Amniotic epithelial cell (primary cell): ENCODE data around the gene PMM1.
A peak's percentile ranks its signal among the peaks of the same experiment; 100 is the strongest.
"Not testable (repeated sequence)": the region's sequence is repeated elsewhere in the genome, so short reads cannot be mapped to it uniquely, and the experiment has no call there.

Source experiments
- DNase-seq: peaks from one replicate; pipeline ENCODE4 v3.0.0-alpha.2; 2010; ENCODE audit warnings: low read depth

The PMM1 gene

DNA sequence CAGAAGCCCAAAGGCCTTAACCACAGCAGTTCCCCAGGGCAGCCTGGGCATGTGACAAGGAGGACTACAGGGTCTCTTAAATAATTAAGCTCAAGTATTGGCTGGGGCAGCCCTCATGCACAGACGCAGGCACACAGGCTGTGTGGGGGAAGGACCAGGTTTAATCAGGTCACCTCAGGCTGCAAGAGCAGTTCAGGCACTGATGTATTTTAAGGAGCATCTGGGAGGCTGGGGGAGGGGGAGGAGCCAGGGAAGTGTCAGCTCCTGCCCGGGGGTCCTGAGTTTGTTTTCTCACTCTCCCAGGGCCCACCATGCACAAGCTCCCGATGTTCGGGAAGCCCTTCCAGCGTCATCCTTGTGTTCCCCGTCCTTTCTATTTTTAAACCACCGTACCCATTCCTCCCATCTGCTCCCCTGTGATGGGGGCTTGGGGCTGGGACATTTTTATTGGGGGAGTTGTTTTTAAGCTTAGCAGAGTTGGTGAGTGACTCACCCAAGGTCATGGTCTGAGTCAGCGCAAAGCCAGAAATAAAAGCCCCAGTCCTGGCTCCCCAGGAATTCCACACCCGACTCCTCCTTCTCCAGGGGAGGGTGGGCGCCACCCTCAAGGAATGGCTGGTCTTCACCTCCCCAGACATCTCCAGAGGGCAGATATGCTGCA is 26.5 kb downstream of the PMM1 start:
- DNase-seq: peak; percentile 84

DNA sequence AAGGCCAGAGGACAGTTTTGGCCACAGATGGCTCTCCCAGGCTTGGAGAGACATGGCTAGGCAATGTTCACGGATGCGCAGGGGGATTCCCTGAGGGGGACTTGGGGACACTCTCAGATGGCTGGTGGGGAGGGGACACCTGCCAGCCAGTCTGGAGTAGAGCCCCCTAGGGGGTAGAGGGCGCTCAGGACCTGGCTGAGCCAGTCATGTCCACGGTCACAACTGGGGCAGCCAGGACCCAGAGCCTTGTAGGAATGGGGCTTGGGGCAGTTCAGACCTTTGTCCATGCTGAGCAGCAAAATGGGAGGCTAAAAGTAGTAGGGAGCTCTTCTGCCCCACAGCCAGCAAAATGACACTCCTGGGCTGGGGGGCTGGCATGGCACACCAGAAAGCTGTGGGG is 27.2 kb downstream of the PMM1 start:
- DNase-seq: no peak

DNA sequence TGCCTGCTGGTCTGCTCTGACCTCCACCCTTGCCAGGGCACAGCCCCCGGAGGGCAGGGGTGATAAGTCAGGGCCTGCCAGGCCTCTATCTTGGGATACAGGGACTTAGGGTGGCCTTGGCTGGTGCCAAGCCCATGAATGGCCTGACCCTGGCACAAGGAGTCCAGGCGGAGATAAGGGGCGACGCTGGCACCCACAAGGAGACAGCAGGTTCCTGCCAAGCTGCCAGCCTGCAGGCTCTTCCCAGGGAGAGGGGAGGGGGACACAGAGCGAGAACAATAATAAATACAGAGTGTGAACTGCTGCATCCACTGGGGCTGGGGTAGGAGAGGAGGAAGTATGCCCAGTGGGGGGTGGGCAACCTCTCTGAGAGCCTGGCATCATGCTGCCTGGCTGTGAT is 27.9 kb downstream of the PMM1 start:
- DNase-seq: no peak

DNA sequence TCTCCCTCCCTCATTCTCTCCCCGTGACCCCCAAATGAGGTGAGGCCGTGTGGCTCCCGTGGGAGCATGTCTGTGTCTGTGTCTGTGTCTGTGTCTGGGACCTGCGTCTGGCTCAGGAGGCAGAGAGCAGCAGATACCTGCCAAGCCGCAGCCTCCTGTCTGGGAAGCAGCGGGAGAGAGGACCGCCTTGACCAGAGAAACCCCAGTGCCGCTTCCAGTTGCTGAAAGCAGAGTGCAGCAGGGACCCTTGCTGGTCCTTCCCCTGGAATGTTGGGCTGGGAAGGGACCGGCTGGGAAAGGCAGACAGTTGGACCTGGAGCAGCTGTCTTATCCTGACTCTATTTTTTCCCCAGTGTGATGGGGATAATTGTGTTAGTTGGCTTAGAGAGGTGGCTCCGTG is 28.3 kb downstream of the PMM1 start:
- no peak for DNase-seq

DNA sequence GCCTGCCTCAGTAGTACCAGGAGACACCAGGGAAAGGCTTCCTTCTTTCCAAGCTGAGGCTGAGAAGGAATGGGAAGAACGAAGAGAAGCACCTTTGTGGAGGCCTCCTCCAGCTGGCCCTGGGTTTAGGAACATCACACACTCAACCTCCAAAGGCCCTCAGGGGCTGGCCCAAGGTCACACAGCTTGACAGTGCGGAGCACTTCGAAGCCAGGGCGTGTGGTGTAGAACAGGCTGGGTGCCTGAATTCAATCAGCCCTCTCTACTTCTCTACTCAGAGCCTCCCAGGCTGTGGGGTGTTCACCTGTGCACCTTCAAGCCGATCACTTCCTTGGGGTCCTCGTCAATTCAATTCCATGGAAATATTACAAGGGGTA is 29.6 kb downstream of the PMM1 start:
- DNase-seq: no peak

DNA sequence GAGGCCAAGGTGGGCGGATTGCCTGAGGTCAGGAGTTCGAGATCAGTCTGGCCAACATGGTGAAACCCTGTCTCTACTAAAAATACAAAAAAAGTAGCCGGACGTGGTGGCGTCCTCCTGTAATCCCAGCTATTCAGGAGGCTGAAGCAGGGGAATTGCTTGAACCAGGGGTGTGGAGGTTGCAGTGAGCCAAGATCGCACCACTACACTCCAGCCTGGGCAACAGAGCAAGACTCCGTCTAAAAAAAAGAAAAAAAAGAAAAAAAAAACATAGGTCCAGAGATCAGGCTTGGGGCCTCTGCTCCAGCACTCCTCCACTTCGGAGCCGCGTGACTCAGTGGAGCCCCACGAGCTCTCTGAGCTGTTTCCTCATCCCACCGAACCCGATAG is 31.4 kb downstream of the PMM1 start:
- not testable (repeated sequence) for DNase-seq

DNA sequence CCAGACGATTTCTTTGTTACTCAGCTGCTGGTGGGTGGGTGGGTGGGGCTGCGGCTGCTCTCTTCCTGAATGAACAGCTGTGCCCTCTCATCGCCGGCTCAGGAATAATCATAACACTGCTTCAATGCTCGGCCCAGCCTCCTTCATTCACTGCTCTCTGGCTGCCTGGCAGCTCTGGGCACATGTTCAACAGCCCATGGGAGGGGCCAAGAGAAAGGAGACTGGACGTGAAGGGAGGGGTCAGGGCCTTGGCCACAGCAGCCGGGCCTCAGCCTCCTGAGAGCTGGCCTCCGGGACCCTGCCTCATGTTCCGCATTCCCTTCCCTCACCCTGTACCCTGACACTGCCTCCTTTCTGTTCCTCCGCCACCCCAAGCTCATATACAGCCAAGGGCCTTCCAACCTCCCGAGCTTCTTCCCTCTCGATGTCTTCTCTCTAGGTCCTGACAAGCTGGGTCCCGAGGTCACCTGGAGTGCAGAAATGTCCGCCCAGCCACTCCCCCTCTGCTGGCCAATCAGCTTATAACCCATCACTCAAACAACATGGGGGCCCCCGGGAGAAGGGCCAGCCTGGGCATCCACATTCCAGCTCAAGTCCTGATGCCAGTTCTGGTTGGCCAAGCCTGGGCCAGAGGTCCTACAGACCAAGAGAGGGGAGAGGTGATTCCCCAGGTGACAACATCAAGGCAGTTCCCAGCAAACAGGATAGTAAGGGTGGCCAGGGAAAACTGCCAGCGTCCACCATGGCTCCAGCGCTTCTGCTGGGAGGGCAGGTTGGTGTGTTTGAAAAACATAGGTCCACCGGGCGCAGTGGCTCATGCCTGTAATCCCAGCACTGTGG is 32.0 kb downstream of the PMM1 start:
- DNase-seq: peak; percentile 77

DNA sequence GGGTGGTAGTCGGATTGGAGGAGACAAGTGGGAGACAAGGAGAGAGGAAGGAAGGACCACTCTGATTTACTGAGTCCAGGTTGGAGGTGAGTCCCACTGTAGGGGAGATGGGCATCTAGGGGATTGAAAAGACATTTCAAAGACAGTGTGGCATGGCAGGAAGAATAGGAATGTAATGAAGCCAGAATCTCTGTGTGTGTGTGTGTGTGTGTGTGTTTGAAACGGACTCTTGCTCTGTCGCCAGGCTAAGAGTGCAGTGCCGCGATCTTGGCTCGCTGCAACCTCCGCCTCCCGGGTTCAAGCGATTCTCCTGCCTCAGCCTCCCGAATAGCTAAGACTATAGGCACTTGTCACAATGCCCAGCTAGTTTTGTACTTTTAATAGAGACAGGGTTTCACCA is 33.1 kb downstream of the PMM1 start:
- no peak for DNase-seq

DNA sequence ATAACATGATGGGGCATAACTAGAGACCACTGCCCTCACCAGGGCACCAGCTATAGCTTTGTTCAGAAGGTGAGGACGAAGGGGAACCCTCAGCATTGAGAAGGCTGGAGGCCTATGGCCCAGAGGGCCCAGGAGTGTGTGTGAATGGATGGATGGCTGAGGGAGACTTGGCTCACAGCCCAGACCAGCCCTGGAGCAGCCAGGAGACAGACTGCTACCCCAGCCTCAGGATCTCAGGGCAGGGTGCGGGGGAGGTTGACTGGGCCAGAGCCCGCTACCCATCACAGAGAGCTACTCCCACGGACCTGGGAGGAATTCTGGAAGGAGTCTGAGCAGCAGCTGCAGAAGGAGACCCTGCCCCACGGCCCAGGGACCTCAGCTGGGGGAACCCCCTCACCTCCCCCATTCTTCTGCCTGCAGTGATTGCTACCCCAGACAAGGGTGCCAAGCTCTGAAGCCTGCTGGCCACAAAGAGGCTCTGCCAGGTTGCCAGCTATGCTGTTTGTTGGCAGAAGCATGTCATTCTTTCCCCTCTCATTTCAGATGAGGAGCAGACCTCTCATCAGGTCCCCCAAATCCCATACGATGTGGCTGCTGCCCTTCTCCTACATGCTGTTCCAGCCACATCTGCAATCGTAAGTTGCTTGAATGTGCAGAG is 34.2 kb downstream of the PMM1 start:
- peak; percentile 64 for DNase-seq

DNA sequence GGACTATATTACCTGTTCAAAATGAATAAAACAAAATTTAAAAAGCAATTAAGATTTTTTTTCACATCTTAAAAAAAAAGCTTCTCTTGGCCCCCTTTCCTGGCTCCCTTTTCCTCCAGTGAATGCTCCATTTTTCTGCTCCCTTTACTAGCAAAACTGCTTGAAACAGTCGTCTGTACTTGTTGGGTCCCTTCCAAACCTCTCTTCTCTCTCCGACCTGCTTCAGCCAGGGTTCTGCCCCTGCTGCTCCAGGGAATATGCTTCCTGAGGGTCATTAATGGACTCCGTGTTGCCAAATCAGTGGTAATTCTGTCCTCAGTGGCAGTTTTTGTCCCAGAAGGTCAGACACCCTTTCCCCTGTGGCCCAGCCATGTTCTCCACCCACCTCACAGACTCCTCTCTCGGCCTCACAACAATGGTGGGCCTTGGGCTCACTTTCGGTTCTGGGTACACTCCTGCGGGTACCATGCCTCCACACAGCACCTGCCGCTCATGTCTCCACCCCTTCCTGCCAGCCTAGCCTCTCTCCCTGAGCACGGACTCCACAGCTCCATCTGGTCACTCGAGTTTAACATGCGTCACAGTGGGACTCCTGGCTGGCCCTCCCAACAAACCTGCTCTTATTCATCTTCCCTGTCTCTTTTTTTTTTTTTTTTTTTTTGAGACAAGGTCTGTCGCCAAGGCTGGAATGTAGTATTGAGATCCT is 37.6 kb downstream of the PMM1 start:
- DNase-seq: no peak

DNA sequence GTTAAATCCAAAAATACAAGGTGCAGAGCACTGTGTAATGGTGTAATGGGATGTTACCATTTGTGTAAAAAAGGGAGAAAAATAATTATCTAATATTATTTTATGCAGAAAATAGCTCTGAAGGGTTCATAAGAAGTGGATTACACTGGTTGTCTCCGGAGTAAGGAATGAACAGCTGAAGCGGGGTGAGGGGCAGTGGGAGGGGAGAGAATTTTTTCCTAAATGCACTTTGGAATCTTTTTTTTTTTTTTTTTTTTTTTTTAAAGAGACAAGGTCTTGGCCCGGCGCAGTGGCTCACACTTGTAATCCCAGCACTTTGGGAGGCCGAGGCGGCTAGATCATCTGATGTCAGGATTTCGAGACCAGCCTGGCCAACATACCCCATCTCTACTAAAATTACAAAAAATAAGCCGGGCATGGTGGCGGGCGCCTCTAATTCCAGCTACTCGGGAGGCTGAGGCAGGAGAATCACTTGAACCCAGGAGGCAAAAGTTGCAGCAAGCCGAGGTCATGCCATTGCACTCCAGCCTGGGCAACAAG is 38.6 kb downstream of the PMM1 start:
- no peak for DNase-seq

DNA sequence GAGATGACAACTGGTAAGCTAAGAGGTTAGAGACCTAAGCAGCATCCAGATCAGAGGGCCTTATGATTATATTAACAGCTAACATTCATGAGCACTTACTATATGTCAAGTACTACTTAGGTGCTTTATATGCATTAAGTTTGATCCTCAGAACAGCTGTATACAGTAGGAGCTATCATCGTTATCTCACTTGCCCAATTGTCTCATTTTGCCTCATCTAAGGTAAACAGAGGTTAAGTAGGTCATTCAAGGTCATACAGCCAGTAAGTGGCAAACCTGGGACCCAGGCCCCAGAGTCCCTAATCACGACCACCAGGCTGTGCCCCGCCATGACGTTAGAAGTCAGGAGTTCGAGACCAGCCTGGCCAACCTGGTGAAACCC is 40.8 kb downstream of the PMM1 start:
- no peak for DNase-seq

DNA sequence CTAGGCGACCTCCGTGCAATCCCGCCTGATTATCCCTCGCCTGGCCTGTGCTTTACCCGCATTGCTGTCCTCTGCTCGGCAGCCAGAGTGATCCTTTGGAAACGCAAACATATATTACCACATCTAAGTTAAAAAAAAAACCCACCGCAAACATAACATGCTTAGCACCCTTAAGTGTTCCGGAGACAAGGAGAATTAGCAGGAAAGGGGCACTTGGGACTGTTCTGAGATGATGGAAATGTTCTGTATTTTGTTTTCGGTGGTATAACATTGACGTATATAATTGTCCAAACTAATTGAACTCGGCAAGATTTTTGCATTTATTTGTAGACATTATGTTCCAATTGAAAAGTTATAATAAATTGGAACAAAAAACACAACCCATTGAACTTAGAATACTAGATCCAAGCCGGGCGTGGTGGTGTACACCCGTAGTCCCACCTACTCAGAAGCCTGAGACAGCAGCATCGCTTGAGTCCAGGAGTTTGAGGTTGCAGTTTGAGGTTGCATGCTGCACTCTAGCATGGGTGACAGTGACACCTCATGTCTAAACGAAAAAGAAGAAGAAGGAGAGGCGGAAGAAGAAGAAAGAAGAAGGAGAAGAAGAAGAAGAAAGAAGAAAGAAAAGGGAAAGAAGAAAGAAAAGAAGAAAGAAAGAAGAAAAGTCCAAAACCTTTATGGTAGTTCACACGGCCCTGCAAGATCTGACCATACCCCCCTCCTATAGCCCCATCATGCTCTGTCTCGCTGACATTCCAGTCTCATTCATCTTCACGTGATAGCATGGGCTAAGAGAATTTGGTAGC is 44.8 kb downstream of the PMM1 start:
- DNase-seq: no peak

DNA sequence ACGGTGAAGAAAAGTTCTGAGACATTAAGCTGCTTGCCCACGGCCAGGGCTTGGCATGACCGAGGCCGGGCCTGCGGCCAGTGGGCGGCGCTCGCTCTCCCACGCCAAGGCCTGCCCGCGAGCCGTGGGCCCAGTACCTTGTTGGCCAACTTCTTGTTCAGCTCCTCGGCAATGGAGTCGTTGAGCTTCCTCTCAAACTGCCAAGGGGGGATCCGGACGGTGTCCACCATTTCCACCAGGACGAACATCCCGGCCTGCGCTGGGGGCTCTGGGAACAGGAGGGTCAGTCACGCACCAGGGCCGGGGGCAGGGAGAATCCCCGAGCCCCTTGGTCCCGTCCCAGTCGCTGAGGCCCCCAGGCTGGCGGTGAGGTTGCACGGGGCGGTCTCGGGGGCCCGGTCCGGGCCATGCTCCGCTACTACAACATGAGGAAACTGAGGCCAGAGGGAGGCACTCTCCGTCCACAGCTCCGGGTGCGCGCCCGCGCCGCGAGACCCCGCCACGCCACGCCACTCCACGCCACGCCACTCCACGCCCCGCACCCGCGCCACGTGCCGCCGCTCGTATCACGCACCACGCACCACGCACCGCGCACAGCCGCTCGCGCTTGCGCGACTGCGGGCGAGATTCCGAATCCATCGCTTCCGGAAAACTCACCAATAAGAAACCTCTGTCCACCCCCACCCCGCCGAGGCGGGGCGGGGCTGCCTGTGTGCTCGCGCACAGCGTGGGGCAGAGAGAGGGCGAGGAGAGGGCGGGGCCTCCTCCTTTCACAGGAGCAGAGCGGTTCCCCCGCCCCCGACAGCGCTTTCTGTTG is 45.6 kb downstream of the PMM1 start, which contains the start of gene POLR3H:
POLR3H (minus strand) TSS at position 617 of the 817 bp plus-strand sequence; CDS start at position 248, 369 bp downstream.
- DNase-seq: peak; percentile 97

DNA sequence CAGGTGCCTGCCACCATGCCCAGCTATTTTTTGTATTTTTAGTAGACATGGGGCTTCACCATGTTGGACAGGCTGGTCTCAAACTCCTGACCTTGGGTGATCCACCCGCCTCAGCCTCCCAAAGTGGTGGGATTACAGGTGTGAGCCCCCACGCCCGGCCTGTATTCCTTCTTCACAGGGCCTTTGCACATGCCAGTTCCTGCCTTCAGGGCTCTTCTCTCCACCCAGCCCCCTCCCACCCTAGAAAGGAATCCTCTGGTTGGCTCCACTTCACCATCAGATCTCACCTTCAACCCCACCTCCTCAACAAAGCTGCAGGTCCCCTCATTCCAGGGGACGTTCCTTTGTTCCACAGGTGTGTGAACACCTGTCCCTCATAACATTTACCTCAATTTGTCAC is 47.4 kb downstream of the PMM1 start:
- no peak for DNase-seq

DNA sequence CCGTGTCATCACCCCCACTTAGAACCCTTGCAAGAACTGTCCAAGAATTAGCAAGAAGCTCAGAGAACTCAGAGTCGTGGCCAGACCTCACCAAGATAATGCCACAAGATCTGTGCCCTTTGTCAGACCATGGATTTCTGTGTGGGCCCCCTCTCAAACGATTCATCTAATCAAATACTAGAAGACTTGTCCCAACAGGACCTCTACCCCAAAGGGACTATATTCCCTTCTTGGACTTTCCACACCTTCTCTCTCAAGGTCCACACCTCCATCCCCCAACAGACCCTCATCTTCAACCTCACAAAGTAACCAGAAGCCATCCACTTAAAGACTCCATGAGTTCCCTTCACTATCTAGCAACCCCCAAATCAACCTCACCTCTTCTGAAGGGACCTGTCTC is 48.2 kb downstream of the PMM1 start:
- no peak for DNase-seq

DNA sequence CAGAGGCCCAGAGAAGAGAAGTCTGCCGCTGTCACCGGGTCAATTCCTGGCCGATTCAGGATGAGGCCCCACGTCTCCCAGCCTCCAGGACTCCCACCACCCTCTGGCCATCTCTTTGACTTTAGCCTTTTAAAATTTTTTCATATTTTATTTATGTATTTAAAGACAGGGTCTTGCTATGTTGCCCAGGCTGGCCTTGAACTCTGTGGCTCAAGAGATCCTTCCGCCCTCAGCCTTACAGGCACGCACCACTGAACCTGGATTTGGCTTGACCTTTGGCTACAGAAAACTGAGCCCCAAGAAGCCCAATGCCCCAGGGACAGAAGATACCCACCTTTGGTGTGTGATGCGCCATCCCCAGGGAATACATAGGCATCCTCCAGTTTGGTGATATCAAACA is 49.3 kb downstream of the PMM1 start:
- DNase-seq: no peak

DNA sequence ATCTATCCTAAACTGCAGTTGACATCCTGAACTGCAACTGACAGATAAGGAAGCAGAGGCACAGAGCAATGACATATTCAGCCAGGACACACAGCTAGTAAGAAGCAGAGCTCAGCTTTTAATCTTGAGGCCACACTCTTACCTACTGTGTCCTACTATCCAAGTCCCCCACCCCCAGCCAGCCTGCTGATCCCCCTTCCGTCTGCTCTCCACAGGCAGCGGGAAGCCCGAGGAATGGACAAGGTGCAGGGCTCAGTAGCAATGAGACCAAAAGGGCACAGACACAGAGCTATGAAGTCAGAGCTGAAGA is 49.7 kb downstream of the PMM1 start:
- DNase-seq: no peak

DNA sequence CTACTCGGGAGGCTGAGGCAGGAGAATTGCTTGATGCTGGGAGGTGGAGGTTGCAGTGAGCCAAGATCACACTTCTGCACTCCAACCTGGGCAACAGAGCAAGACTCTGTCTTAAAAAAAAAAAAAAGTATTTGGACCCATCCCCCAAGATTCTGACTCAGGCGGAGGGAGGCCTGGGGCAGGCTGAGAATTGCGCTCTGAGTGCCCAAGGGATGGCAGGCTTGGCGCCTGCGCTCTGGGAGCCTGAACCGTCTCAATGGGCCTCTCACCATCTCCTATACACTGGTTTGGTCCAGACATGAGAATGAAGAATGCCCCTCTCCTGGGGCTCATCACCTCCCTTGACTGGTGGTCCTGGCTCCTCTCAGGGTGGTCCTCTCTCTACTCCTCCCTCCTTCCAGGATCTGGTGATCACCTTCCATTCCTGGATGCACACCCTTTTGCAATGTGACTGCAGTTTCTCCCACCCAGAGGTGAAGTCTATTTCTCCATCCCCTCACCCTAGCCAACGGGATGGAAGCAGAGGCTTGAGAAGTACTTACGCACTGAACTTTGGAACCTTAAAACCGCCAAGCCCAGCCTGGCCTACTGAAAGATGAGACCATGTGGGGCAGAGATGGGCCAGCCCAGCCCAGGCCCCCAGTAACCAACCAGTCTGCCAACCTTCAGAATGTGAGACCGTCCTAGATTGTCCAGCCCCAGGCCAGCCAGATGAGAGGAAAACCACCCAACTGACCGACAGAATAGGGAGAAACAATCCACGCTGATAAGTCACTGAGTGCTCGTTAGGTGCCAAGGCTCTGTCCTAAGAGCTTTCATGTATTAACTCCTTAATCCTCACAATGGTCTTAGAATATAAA is 50.3 kb downstream of the PMM1 start:
- peak; percentile 46 for DNase-seq

DNA sequence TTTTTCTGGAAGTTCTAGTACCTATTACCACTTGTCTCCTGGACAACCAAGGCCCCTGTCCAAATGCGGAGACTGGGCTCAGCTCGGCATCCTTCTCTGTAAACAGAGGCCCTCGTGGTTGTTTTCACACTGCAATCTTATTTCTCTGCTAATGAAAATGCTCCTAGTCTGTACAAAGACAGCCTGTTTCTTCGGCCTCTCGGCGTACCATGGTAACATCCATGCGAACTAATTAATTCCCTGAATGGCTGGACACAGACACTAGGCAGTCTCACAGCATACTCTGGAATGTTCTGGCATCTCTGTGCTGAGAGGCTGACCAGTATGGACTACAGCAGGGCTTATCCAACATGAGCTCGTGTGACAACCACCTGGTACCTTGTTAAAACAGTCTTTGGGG is 51.1 kb downstream of the PMM1 start:
- DNase-seq: no peak
